GM10248 (cell line): ENCODE data around the gene PKIB.

Source experiments
- CTCF ChIA-PET: fragments of 300-600 bp; sonication (Branson Sonifier 250); formaldehyde crosslinking; extraction: SDS; loops from one replicate; lab custom pipeline; 2021; ENCODE audit warnings: antibody characterized with exemption; lab: Yijun Ruan, JAX
- POLR2A ChIA-PET: fragments of 350-650 bp; sonication (Branson Sonifier 250); formaldehyde crosslinking; extraction: SDS; loops from one replicate; lab custom pipeline; 2020; ENCODE audit warnings: antibody characterized with exemption; lab: Yijun Ruan, JAX
- DNase-seq: peaks from one replicate; pipeline ENCODE4 v3.0.0; 2012; ENCODE audit errors: extremely low spot score
- CTCF ChIP-seq: IDR thresholded peaks from 2 replicates; pipeline ENCODE4 v1.5.1; 2012; ENCODE audit warnings: mild to moderate bottlenecking, low read depth; ENCODE audit errors: extremely low read depth, missing control alignments, control extremely low read depth

PKIB gene

GRCh38 chr6:122666418-122666817 is 56.2 kb downstream of the PKIB start:
- POLR2A ChIA-PET: no interaction called here
- DNase-seq: no peak
- no peak for TF ChIP-seq CTCF
- CTCF ChIA-PET: no interaction called here

- POLR2A ChIA-PET: no interaction called here
- TF ChIP-seq CTCF: no peak
- DNase-seq: no peak
- CTCF ChIA-PET: no interaction called here
Measured at GRCh38 chr6:122669418-122669817, 59.2 kb downstream of the PKIB start.

- no peak for TF ChIP-seq CTCF
- no peak for DNase-seq
- CTCF ChIA-PET: no interaction called here
- POLR2A ChIA-PET: no interaction called here
Measured at GRCh38 chr6:122669868-122670267, 59.7 kb downstream of the PKIB start.

- CTCF ChIA-PET: no interaction called here
- TF ChIP-seq CTCF: no peak
- POLR2A ChIA-PET: no interaction called here
- DNase-seq: no peak
Measured at GRCh38 chr6:122671251-122671650, 61.0 kb downstream of the PKIB start.

GRCh38 chr6:122673343-122673961 is 63.2 kb downstream of the PKIB start:
- no peak for TF ChIP-seq CTCF
- no peak for DNase-seq
- ChIA-PET CTCF (no interaction called here), POLR2A (no interaction called here)

GRCh38 chr6:122676146-122676545 is 65.9 kb downstream of the PKIB start:
- no peak for TF ChIP-seq CTCF
- ChIA-PET POLR2A (no interaction called here), CTCF (interaction anchor here (1.0 to 1.4 kb wide), 3 partner anchors 12 to 20 kb away, joined by 3 read pairs; no protein-coding TSS in a partner anchor)
- DNase-seq: no peak
